DOHH2 (cell line): ENCODE measurements around the gene STARD3.
"Not testable (repeated sequence)": the region's sequence is repeated elsewhere in the genome, so short reads cannot be mapped to it uniquely, and the experiment has no call there.

Experiments
- H3F3A ChIP-seq: fragments of 200-600 bp; sonication (generic), shearing (Covaris generic); 2 replicates; pipeline ENCODE4 v1.6.0; 2016; ENCODE audit warnings: antibody characterized with exemption, mild to moderate bottlenecking; ENCODE audit not compliant: control insufficient read depth, insufficient read depth
- H3K27ac ChIP-seq: fragments of 200-600 bp; sonication (generic); 2 replicates; pipeline ENCODE4 v1.5.1; 2014; ENCODE audit warnings: low read depth, mild to moderate bottlenecking, low read length, moderate library complexity
- H3K27me3 ChIP-seq: fragments of 200-600 bp; sonication (generic); 2 replicates; pipeline ENCODE4 v1.6.1; 2014; ENCODE audit warnings: mild to moderate bottlenecking, low read length, mixed read lengths; ENCODE audit not compliant: control insufficient read depth
- H3K36me3 ChIP-seq: fragments of 200-600 bp; sonication (generic); 2 replicates; pipeline ENCODE4 v1.6.1; 2014; ENCODE audit warnings: mild to moderate bottlenecking, low read length, moderate library complexity, mixed read lengths; ENCODE audit not compliant: control insufficient read depth
- H3K4me1 ChIP-seq: fragments of 200-600 bp; sonication (generic); 2 replicates; pipeline ENCODE4 v1.6.1; 2014; ENCODE audit warnings: mild to moderate bottlenecking, low read length, mixed read lengths; ENCODE audit not compliant: control insufficient read depth
- H3K4me2 ChIP-seq: fragments of 200-600 bp; sonication (generic); 2 replicates; pipeline ENCODE4 v1.6.0; 2014; ENCODE audit warnings: mild to moderate bottlenecking, low read length, moderate library complexity
- H3K4me3 ChIP-seq: fragments of 200-600 bp; sonication (generic); 2 replicates; pipeline ENCODE4 v1.5.1; 2014; ENCODE audit warnings: mild to moderate bottlenecking, low read length, mixed read lengths
- H3K79me2 ChIP-seq: fragments of 200-600 bp; sonication (generic); 2 replicates; pipeline ENCODE4 v1.6.1; 2014; ENCODE audit warnings: mild to moderate bottlenecking, low read length, mixed read lengths; ENCODE audit not compliant: control insufficient read depth
- H3K9me2 ChIP-seq: fragments of 200-600 bp; sonication (generic); replicated peaks from 2 replicates; pipeline ENCODE4 v1.6.1; 2014; ENCODE audit warnings: mild to moderate bottlenecking, low read length, mixed read lengths; ENCODE audit not compliant: control insufficient read depth
- H3K9me3 ChIP-seq: fragments of 200-600 bp; sonication (generic); 2 replicates; pipeline ENCODE4 v1.6.1; 2014; ENCODE audit warnings: antibody characterized with exemption, low read length, mixed read lengths; ENCODE audit not compliant: control insufficient read depth, insufficient read depth
- H4K20me1 ChIP-seq: fragments of 200-600 bp; sonication (generic); 2 replicates; pipeline ENCODE4 v1.6.0; 2014; ENCODE audit warnings: low read depth, mild to moderate bottlenecking, antibody characterized with exemption, low read length, moderate library complexity; ENCODE audit not compliant: control insufficient read depth, insufficient read depth
- CTCF ChIP-seq: fragments of 200-600 bp; sonication (generic); IDR thresholded peaks from one replicate; pipeline ENCODE4 v1.5.1; 2014; ENCODE audit warnings: antibody characterized with exemption, mild to moderate bottlenecking, low read depth, low read length; ENCODE audit not compliant: poor library complexity, severe bottlenecking
- EZH2phosphoT487 ChIP-seq: fragments of 200-600 bp; sonication (generic); IDR thresholded peaks from 2 replicates; pipeline ENCODE4 v1.6.1; 2017; ENCODE audit warnings: borderline replicate concordance, mild to moderate bottlenecking, antibody characterized with exemption, low read length, moderate library complexity, mixed read lengths

Gene STARD3

GRCh38 chr17:39636927-39637736 is at the start of gene STARD3:
Gene STARD3 (plus strand): TSS chr17:39637144. CDS start chr17:39653532, 16,388 bp downstream.
- Histone ChIP-seq H4K20me1 (0 out of 2 replicates have a peak, but pooled peaks cover 2% of the 10 kb centered on the region), H3K27me3 (no peaks in the 10 kb centered on the region), H3K36me3 (peaks cover 9% of the 10 kb centered on the region; the same call in 1 of the 2 replicates), H3K9me3 (no peaks in the 10 kb centered on the region), H3F3A (no peaks in the 10 kb centered on the region), H3K27ac (peak within 1 kb of the TSS; percentile 62), H3K79me2 (peaks cover 53% of the 10 kb centered on the region), H3K4me3 (peak within 1 kb of the TSS; percentile 99), H3K9me2 (no peaks in the 10 kb centered on the region), H3K4me2 (peak within 1 kb of the TSS; percentile 99), H3K4me1 (peaks cover 29% of the 10 kb centered on the region)
- TF ChIP-seq CTCF (peak; percentile 28), EZH2phosphoT487 (no peak)

- not testable (repeated sequence) for H3K4me2 ChIP-seq, H3K4me1 ChIP-seq, H3K36me3 ChIP-seq, H3K9me3 ChIP-seq, H3F3A ChIP-seq, H3K79me2 ChIP-seq, H4K20me1 ChIP-seq, H3K4me3 ChIP-seq, H3K27ac ChIP-seq, H3K9me2 ChIP-seq
- peaks cover 16% of the 10 kb centered on the region for H3K27me3 ChIP-seq
Observed at GRCh38 chr17:39590180-39590579, 46.8 kb upstream of the STARD3 start.

GRCh38 chr17:39591958-39592954 is 44.7 kb upstream of the STARD3 start:
- no peaks in the 10 kb centered on the region for H3K4me1 ChIP-seq

More at GRCh38 chr17:39591958-39592954, 44.7 kb upstream of the STARD3 start:
- H3K4me2 ChIP-seq, result no peak overlapping the region
- H3K36me3 ChIP-seq, result no peaks in the 10 kb centered on the region
- H3K79me2 ChIP-seq, result no peaks in the 10 kb centered on the region
- H3K27me3 ChIP-seq, result peaks cover 36% of the 10 kb centered on the region
- TF ChIP-seq EZH2phosphoT487, result no peak
- TF ChIP-seq CTCF, result no peak
- H4K20me1 ChIP-seq, result no peaks in the 10 kb centered on the region; the same call in 1 of the 2 replicates
- H3K9me3 ChIP-seq, result no peaks in the 10 kb centered on the region
- H3K27ac ChIP-seq, result no peak overlapping the region
- H3F3A ChIP-seq, result no peaks in the 10 kb centered on the region
- no peak overlapping the region for H3K4me3 ChIP-seq
- no peaks in the 10 kb centered on the region for H3K9me2 ChIP-seq
